Fibroblast of mammary gland (primary cell): Measurements from ENCODE around the gene TJP2.

Experiments used
- DNase-seq: peaks from one replicate; pipeline ENCODE4 v3.0.0-alpha.2; 2010; ENCODE audit warnings: low read depth
- H3K4me3 ChIP-seq: 2 replicates; pipeline ENCODE4 v1.5.1; 2011; ENCODE audit warnings: low read depth, mild to moderate bottlenecking, low read length, moderate library complexity; ENCODE audit not compliant: control insufficient read depth
- TF ChIP-seq, protein P1 (sequence below): conservative IDR thresholded peaks from 2 replicates; pipeline ENCODE4 v1.5.1; 2011; ENCODE audit warnings: low read depth, low read length, inconsistent platforms; ENCODE audit not compliant: control insufficient read depth, insufficient read depth

TJP2 gene

GRCh38 chr9:69136779-69137178 lies 37.3 kb upstream of the TJP2 start:
- H3K4me3 ChIP-seq, result no peak overlapping the region
- TF ChIP-seq, protein P1, sequence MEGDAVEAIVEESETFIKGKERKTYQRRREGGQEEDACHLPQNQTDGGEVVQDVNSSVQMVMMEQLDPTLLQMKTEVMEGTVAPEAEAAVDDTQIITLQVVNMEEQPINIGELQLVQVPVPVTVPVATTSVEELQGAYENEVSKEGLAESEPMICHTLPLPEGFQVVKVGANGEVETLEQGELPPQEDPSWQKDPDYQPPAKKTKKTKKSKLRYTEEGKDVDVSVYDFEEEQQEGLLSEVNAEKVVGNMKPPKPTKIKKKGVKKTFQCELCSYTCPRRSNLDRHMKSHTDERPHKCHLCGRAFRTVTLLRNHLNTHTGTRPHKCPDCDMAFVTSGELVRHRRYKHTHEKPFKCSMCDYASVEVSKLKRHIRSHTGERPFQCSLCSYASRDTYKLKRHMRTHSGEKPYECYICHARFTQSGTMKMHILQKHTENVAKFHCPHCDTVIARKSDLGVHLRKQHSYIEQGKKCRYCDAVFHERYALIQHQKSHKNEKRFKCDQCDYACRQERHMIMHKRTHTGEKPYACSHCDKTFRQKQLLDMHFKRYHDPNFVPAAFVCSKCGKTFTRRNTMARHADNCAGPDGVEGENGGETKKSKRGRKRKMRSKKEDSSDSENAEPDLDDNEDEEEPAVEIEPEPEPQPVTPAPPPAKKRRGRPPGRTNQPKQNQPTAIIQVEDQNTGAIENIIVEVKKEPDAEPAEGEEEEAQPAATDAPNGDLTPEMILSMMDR, result no peak
- no peak for DNase-seq

GRCh38 chr9:69137311-69137710 lies 36.8 kb upstream of the TJP2 start:
- H3K4me3 ChIP-seq, result no peak overlapping the region
- TF ChIP-seq, protein P1, result no peak
- no peak for DNase-seq

DNA sequence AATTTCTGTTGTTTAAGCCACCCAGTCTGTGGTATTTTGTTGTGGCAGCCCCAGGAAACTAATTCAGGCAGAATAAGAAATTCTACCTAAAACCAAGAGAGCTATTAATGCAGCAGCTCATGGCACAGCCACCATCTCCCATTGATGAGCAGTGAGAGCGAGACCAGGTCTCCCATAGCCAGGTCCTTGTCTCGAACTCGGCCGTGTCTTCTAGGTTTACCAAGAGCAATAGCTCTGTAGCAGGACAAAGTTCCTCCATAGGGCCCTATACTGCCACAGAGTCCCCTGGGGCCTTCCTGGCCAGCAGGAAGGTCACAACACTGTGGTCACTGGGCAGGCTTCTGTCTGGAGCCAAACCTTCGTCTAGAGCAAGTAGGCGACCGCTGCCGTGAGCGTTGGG lies 34.5 kb upstream of the TJP2 start:
- TF ChIP-seq, protein P1, result no peak
- no peak for DNase-seq
- no peak overlapping the region for H3K4me3 ChIP-seq

DNA sequence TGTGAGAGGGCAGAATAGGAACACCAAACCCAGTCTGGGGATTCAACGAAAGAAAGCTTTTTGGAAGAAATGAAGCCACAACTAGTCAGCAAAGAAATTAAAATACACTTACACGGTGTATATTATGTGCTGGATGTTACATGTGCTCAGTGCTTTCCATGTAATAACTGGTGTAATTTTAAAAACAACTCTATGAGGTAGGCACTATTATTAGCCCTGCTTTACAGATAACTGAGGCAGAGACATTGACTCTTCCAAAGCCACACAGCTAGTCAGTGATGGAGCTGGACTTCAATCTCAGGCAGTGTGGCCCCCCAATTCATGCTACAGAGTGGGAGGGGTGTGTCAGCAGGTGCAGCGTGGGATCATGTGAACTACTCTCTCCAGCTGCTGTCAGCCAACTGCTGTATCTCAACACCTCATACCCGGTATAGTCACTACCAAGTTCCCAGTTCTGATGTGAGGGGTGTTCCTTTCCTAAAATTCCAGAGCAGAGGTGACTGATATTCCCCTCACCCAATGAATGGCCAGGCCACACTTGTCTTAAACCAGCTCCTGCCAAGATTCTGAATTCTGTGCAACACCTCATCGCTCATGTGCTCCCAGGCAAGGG lies 33.8 kb upstream of the TJP2 start:
- TF ChIP-seq, protein P1, result no peak
- no peak for DNase-seq
- H3K4me3 ChIP-seq, result no peak overlapping the region

DNA sequence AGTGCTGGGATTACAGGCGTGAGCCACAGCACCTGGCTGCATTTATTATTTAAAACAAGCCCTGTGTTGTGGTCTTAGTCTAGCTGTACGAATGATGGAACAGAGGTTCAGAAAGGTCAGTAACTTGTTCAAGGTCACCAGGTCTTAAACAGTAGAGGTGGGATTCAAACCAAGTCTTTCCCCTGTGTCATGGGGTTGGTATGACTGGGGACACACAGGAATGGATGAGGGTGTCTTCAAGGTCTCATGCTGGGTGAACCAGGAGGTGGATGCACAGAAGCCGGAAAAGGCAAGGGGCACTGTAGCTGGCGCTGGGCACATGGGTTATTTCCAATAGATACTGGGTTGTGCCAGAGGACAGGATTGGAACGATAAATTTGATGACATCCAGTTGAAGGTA lies 32.2 kb upstream of the TJP2 start:
- H3K4me3 ChIP-seq, result no peak overlapping the region
- TF ChIP-seq, protein P1, result no peak
- DNase-seq, result no peak

- TF ChIP-seq, protein P1, result no peak
- H3K4me3 ChIP-seq, result no peak overlapping the region
- DNase-seq, result peak; percentile 25
Measured at GRCh38 chr9:69143291-69143690, 30.8 kb upstream of the TJP2 start.
